GM19397 (cell line): Measurements from ENCODE around the gene FXYD3.
"Not testable (repeated sequence)": the region's sequence is repeated elsewhere in the genome, so short reads cannot be mapped to it uniquely, and the experiment has no call there.

ENCODE experiments used
- ATAC-seq: cut with Tn5 transposase; IDR thresholded peaks from one replicate; pipeline ENCODE4 v1.9.1; 2021; ENCODE audit warnings: mild to moderate bottlenecking, moderate library complexity; ENCODE audit not compliant: unreplicated experiment

FXYD3 gene

DNA sequence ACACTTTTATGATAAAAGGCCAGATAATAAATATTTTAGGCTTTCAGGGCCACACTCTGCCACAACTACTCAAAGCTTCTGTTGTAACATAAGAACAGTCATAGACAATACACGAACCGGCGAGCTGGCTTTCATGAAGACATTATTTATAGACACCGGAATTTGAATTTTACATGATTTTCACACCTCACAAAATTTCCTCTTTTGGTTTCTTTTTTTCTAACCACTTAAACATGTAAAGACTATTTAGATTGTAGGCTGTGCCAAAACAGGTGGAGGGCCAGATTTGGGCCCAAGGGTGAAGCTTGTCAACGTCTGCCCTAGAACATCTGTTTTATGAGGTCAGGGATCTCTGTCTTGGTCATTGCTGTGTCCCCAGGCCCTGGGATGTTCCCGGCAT is 29.7 kb upstream of the FXYD3 start:
- peak; percentile 59 for ATAC-seq

DNA sequence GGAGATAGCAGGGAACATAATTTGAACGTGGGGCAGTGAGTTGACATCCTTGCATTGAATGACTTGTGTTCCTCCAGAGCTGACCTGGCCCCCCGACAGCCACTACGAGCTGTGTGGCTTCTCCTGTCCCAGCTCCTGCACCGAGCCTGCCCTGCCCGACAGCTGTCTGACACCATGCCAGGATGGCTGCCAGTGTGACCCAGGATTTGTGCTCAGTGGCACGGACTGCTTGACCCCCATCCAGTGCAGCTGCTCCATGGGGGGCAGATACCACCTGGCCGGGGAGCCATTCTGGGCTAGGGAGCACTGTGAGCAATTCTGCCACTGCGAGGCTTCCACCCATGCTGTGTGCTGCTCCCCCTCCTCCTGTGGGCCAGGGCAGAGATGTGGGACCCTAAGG is 29.2 kb upstream of the FXYD3 start:
- ATAC-seq = no peak

DNA sequence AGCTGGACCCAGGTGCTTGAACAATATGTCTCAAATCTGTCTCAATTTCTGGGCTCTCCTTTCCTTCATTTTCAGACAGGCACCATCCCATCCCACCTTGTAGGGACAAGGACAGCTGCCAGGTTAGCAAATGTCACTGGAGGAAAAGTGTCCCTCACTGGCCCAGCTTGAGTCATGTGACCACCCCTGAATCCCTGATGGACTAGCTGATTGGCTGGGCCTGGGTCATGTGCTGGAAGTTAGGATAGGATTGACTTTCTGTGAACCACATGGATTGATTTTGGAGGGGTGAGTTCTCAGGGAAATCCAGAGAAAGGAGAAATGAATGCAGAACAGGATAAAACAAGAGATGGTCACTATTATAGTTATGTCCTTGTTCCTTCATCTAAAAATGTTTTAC is 28.2 kb upstream of the FXYD3 start:
- ATAC-seq = no peak

DNA sequence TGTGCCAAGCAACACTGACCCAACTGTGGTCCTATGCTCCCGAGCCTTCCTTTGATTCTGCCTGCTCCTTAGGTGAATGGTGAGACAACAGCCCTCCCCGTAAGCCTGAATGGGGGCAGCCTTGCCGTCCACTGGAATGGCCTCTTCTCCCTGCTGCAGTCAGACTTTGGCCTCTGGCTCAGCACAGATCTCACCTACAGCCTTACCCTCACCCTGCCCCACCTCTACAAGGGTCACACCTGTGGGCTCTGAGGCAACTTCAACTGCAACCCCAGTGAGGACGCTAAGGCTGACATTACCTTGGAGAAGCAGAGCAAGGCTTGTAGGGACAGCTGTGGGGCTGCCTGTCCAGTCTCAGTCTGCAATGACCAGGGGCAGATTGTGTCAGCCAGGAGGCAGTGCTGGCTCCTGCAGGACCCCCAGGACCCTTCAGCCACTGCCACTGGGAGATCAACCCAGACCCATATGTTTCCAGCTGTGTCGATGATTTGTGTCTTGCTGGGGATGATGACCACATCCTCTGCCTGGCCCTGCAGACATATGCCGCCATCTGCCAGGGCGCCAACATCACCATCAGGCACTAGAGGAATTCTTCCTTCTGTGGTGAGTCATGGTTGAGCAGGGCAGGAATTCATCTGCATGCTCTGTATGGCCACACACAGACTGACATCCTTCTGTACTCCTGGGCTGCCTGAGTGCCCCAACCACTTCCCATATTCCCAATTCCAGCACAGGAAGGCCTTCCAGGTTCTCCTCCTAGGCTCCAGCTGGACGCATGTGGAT is 27.3 kb upstream of the FXYD3 start:
- no peak for ATAC-seq

DNA sequence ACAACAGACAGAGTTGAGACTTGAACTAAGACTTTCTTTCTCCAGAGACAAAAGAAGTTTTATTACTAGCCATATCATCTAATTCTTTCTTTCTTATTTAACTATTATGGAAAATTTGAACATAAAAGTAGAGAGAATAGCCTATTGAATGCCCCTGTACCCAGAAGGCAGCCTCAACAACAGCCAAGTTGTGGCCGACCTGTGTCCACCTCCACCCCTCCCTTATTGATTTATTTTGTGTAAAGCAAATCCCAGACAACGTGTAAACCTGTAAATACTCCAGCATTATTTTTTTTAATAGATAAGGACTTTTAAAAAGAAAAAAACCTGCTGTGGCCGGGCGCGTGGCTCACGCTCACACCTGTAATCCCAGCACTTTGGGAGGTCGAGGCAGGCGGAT is 26.1 kb upstream of the FXYD3 start:
- no peak for ATAC-seq

DNA sequence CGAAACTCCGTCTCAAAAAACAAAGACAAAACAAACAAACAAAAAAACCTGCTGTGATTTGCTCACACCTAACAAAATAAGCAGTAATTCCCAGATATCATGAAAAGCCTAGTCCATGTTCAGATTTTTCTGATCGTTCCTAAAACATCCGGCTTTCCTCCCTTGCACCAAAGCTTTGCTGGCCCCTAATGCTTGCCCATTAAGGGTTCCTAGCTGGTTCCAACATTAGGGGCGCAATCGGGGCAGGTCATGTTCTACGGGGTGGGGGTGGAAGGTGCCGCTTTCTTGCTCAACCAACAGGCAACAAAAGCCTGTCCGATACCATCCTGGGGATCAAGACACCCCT is 25.5 kb upstream of the FXYD3 start:
- no peak for ATAC-seq

DNA sequence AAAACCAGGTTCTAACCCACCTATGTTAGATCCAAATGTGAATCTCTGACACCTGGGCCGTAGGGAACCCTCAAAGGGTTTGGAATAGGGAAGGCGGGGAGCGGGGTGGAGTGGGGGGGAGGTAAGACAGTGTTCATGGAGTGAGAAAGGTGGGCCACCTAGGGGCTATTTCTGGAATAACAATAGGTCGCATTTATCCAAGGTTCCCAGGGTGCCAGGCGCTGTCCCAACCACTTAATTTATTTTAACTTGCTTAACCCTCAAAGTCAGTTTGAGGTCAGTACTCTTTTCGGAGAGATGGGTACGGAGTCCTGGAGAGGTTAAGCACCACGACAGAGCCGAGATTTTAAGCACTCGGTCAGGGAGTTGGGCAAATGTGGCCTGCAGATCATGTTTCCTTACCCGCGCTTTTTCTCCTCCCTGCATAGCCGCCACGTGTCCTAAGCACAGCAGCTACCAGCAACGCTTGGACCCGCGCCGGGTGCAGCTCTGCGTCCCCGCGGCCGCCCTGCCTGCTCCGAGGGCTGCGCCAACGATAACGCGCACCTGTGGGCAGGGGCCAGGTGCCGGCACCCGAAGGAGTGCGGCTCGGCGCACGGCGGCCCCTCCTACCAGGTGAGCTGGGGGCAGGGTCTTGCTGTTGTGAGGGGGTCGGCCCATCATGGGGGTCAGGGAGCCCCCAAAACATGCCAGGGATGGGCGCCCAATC is 25.0 kb upstream of the FXYD3 start:
- no peak for ATAC-seq

DNA sequence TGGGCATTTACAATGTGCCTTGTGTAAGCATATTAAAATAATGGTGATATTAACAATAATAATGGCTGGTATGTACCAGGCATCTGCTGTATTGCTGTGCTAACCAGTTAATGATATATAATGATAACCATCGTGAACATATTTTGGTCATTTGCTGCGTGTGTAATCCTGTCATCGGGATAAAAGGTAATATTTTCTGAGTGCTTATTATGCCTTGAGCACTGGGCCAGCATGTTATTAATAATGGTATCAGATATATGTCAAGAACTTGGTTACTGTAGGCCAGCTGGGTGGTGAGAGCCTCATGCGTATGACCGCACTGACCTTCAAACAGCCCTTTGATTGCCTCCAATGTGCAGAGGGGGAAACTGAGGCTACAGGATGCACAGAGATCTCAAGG is 22.2 kb upstream of the FXYD3 start:
- ATAC-seq = no peak

DNA sequence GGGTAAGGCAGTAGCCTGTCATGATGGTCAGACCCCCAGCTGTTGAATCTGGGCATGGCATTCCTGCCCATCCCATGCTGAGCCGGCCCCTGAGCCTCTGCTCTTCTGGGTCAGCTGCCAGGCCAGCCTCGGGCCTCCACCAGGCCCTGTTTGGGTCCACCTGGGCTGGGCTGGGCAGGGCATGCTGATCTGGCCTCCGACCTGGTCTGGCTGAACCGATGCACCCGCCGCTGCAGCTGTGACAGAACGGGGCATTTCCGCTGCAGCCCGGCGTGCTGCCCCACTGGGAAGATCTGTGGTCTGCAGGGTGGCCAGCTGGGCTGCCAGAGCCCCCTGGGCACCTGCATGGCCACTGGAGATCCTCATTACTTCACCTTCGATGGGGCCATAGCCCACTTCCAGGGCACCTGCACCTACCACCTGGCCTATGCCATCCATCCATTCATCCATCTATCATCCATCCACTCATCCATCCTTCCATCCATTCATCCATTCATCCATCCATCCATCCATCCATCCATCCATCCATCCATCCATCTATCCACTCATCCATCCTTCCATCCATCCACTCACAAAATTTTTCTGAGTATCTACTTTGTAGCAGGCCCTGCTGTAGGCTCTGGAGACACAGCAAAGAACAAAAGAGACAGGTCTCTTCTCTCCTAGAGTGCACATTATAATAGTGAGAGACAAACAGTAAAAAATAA is 21.5 kb upstream of the FXYD3 start:
- ATAC-seq = no peak

DNA sequence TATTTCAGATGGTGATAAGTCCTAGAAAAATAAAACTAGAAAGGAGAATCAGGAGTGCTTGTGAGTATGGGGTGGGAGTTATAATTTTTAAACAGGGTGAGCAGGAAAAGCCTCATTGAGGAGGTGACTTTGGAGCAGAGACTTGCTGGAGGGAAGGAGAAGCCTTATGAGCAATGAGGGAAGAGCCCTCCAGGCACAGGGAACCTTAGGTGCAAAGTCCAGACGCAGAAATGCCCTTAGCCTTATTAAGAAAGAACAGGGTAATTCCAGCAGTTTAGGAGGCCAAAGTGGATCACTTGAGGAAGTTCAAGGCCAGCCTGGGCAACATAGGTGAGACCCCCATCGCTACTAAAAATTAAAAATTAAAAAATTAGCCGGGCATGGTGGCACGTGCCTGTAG is 21.0 kb upstream of the FXYD3 start:
- no peak for ATAC-seq

DNA sequence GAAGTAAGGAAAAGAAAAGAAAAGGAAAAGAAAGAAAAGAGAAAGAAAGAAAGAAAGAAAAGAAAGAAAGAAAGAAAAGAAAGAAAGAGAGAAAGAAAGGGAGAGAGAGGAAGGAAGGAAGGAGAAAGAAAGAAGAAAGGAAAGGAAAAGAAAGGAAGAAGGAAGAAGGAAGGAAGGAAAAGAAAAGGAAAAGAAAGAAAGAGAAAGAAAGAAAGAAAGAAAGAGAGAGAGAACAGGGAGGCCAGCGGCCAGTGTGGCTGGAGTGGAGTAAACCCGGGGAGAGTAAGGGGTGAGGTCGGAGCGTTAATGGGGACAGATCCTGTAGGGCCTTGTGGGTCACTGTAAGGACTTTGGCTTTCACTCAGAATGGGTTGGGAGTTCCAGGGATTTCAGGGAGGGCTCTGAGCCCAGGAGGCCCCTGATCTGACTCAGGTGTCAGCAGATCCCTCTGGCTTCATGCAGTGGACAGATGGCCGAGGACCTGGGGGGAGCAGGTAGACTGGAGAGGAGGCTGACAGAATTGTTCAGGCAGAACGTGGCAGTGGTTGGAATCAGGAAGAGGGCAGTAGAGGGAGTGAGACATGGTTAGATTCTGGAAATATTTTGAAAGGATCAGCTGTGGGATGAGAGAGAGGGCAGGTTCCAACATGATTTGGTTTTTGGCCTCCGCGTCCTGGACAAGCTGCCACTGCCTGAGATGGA is 19.8 kb upstream of the FXYD3 start:
- no peak for ATAC-seq

DNA sequence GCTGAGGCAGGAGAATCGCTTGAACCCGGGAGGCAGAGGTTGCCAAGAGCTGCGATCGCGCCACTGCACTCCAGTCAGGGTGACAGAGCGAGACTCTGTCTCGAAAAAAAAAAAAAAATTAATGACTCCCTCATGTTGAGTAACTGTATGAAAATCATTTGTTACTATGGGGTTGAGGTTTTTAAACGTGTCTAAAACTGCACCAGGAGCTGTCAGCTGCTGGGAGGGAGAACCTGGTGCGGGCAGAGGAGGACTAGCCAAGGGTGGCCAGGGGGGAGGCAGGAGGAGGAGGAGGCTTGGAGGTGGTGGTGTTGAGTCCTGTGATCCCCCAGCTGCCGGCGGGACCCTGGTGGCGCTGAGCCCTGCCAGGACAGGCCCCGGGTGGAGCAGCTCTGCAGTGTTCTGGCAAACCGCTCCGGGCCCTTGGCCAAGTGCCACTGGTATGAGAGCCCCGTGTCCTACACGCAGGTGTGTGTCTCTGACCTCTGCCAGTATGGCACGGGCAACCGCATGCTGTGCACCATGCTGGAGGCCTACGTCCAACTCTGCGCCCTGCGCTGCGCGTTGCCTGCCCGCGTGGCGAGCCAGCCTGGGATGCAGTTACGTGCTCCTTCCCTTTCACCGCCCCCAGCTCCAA is 17.1 kb upstream of the FXYD3 start:
- no peak for ATAC-seq

DNA sequence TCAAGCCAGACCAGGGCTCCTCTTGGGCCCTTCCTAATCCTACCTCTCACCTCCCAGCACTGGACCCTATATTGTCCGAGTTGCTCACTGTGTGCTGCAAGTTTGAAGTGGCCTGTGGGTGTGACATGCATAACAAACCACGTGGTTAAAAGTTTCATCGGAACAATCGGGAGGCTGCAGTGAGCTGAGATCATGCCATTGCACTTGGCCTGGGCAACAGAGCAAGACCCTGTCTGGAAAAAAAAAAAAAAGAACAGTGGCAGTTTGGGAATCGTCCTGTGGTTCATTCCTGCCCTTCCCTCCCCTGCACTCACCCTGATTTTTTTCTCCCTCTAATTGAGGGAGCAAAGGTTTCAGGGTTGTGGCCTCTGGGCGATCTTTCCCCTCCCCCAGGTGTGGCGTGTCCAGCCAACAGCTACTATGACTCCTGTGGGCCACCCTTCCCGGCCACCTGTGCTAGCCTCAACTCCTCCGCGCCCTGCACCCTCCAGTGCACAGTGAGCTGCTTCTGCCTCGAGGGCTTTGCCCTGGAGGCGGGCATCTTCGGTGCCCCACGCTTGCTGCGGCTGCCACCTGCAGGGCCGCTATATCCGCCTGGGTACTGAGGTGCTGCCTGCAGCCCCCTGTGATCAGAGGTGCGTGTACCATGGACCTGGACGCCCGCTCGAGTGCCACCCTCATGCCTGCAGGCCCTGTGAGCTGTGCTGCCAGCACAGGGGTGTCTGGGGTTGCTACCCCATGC is 16.3 kb upstream of the FXYD3 start:
- no peak for ATAC-seq

DNA sequence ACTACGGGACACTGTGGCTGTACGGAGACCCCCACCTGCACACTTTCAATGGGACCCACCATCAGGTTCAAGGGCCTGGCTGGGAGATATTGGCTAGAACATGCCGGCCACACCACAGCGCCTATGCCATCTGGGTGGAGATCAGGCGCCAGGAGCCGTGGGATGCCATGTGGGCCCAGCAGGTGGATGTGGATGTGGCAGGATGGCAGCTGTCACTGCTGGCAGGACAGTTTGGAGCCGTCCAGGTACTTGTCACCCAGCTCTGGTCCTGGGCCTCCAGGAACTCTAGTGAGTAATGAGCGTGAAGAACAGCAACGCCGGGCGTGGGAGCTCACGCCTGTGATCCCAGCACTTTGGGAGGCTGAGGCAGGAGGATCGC is 15.7 kb upstream of the FXYD3 start:
- ATAC-seq = no peak

DNA sequence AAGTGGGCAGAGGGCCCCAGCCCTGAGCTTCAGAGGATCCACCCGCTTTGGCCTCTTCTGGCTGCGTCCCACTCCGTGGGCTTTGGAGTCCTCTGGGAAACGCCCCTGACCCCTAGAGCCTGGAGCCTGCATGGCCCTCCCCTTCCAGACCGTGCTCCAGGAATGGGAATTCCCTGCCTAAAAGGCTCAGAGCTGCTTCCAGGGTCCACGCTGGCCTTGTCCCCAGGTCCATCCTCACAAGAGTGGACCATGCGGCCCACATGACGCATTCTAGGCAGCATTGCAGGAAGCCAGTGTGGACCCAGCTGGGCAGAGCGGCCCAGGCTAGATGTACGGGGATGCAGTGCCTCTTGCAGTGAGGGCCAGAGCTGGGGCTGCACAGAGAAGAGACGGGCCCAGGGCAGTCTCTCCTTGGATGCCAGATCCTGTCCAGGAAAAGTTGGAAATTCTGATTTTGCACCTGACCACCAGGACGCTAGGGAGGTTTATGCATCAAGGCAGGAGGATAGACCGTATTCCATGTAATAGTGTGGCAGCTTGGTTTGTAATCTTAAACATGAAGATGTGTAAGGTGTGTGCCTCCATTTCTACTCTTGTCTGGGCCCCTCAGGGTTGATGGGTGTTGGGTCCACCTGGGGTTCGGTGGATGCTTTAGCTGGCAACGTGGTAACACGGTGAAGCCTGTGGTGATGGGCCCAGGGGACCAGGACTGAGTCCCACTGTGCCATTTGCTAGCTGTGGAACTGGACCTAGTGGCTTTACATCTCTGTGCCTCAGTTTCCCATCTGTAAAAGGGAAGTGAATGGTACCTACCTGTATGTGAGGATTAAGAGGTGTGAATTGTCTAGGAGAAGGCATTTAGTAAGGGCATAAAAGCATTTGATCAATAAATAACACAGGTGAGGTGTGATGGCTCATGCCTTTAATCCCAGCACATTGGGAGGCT is 14.8 kb upstream of the FXYD3 start:
- no peak for ATAC-seq

DNA sequence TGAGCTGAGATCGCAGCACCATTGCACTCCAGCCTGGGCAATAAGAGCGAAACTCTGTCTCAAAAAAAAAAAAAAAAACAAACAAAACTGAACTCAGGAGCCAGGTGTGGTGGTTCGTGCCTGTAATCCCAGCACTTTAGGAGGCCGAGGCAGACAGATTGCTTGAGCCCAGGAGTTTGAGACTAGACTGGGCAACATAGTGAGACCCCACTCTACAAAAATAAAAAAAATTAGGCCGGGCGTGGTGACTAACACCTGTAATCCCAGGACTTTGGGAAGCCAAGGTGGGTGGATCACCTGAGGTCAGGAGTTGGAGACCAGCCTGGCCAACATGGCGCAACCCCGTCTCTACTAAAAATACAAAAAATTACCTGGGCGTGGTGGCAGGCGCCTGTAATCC is 13.7 kb upstream of the FXYD3 start:
- ATAC-seq = not testable (repeated sequence)

DNA sequence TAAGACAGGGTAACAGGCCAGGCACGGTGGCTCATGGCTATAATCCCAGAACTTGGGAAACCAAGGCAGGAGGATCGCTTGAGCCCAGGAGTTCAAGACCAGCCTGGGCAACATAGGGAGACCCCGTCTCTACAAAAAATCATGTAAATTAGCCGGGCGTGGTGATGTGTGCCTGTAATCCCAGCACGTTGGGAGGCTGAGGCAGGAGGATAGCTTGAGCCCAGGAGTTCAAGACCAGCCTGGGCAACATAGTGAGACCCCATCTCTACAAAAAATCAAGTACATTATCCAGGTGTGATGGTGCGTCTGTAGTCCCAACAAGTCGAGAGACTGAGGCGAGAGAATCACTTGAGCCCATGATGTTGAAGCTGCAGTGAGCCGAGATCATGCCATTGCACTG is 12.0 kb upstream of the FXYD3 start:
- ATAC-seq = not testable (repeated sequence)

DNA sequence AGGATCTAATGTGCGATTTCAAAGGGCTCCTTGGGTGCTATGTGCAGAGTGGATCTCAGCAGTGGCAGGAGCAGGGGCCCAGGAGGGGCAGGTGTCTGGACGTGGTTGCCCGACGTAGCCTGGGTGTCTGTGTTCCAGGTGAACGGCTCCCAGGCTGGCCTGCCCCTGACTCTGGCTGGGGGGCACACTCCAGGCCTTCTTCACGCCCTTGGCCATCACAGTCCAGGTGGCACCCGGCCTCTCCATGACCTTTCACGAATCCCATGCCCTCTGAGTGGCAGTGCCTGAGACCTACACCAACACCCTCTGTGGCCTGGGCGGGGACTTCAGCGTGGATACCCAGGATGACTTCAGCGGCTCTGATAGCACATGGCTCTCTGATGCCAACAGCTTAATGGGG is 11.3 kb upstream of the FXYD3 start:
- no peak for ATAC-seq

DNA sequence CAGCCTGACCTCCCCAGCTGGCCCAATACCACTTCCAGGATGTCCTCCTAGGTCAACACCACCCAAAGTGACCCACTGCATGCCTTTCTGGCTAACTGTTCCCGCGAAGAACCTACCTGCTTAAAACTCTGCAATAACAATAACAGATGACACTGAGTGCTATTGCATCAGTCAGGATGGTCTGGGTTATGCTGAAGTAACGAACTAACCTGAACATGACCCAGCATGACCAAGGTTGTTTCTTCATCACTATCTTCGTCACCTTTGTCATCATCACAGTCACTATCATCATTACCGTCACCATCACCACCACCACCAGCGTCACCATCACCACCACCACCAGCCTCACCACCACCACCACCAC is 10.6 kb upstream of the FXYD3 start:
- ATAC-seq = no peak
